ENCODE measurements around the gene LDAH. TPM values are rescaled to one million over a fixed set of nuclear protein-coding genes. Genes with fewer than 3 reads are reported as not detected.

The LDAH gene
- total and polyA plus RNA-seq, 2 donors (not counting 3 experiments of a cell fraction or from before 2014, with no cell fraction given) = 12.3 to 24.0 TPM

GRCh38 chr2:20648831-20649230, 174.1 kb downstream of the LDAH start:
- Histone ChIP-seq H3K9ac (replicated peaks; ENCODE audit: extremely low read depth, insufficient read depth, low read length) (no peak overlapping the region), H3K4me3 (replicated peaks in 1 of 3; ENCODE audit: insufficient read depth in 1 of 3, low read depth in 1 of 3, low read length in 3 of 3) (no peak overlapping the region), H2AFZ (ENCODE audit: low read depth, low read length) (no peak overlapping the region), H3K4me1 (ENCODE audit: control insufficient read depth, extremely low read depth, insufficient read depth, low read length) (peaks cover 10% of the 10 kb centered on the region), H3K36me3 (ENCODE audit: control insufficient read depth in 2 of 2, extremely low read depth in 1 of 2, insufficient read depth in 2 of 2, low read length in 2 of 2) (peaks cover 0 to 12% of the 10 kb centered on the region in 2 experiments), H4K20me1 (replicated peaks; ENCODE audit: control insufficient read depth, extremely low read depth, insufficient read depth, low read length) (no peaks in the 10 kb centered on the region), H3K9me3 (replicated peaks; ENCODE audit: control insufficient read depth, insufficient read depth, low read length) (no peaks in the 10 kb centered on the region), H3K27ac (ENCODE audit: insufficient read depth, low read depth, low read length) (no peak overlapping the region), H3K27me3 (ENCODE audit: control insufficient read depth in 2 of 2, insufficient read depth in 2 of 2, low read length in 2 of 2) (no peaks in the 10 kb centered on the region), H3K79me2 (ENCODE audit: control insufficient read depth, insufficient read depth, low read length) (no peaks in the 10 kb centered on the region), H3K9me1 (replicated peaks; ENCODE audit: control insufficient read depth, extremely low read depth, insufficient read depth, low read length) (no peaks in the 10 kb centered on the region), H3K4me2 (ENCODE audit: insufficient read depth, low read length) (no peak overlapping the region)
- FAIRE-seq (no peak), DNase-seq (ENCODE audit: low read depth, low spot score) (no peak)
- intact Hi-C loops (cut with micrococcal nuclease) (no loop called here), dilution Hi-C loops (cut with MboI; ENCODE audit: extremely low pct_ligation_motif_present, low sequenced_read_pairs) (no loop called here)
- ChIA-PET POLR2A (interaction anchor here (0.6 to 3.3 kb wide), 4 partner anchors 23 to 1710 kb away, joined by 3 to 12 read pairs (median 5); partner anchors contain the start of gene RHOB), CTCF (interaction anchor here (0.5 to 3.5 kb wide), 5 partner anchors 13 to 541 kb away, joined by 3 to 22 read pairs (median 4); no protein-coding TSS in a partner anchor)
- BruUV-seq (replicated peaks) = no TSS peak
- TF ChIP-seq EZH2 (IDR thresholded peaks at IDR 0.05; ENCODE audit: borderline replicate concordance, low read depth, low read length, severe bottlenecking) (no peak), MYC (IDR thresholded peaks at IDR 0.05; ENCODE audit: low read depth, low read length) (no peak), FOS (IDR thresholded peaks at IDR 0.05; ENCODE audit: borderline replicate concordance, insufficient read depth, low read length) (no peak), GATA2 (IDR thresholded peaks at IDR 0.05; ENCODE audit: insufficient read depth, insufficient read length, low read depth, low read length) (no peak), JUN (IDR thresholded peaks at IDR 0.05; ENCODE audit: borderline replicate concordance, insufficient read depth, insufficient read length, low read depth) (no peak), CTCF (IDR thresholded peaks at IDR 0.05; ENCODE audit: extremely low read depth in 1 of 2, insufficient read depth in 1 of 2, low read depth in 1 of 2, low read length in 2 of 2) (no peak), POLR2A (IDR thresholded peaks at IDR 0.05; ENCODE audit: low read depth, low read length) (no peak), POLR2AphosphoS5 (IDR thresholded peaks at IDR 0.05; ENCODE audit: insufficient read depth, low read depth, low read length) (no peak), MAX (IDR thresholded peaks at IDR 0.05; ENCODE audit: insufficient read depth, insufficient read length) (no peak)

Data from endothelial cell of umbilical vein (primary cell).